ENCODE measurements around the gene RUVBL1. TPM values are rescaled to one million over a fixed set of nuclear protein-coding genes. Genes with fewer than 3 reads are reported as not detected.

Gene RUVBL1
- total RNA-seq, 1 experiment from 2014 or later, result 94.9 TPM

DNA sequence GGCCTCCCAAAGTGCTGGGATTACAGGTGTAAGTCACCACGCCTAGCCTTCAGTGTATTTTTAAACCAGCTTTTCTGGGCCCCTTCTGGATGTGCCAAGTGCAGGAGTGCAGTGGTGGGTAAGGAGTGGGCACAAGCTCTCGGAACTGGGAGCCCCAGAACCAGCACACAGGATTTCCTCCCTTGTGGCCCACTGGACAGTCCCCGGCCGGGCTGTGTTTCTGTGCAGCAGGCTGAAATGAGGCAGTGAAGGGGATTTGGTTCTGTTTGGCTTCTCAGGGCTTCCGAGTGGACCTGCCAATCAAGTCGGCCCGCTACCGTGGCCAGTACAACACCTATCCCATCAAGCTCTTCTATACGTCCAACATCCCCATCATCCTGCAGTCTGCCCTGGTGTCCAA, 56.9 kb downstream of the RUVBL1 start:
- peaks cover 11% of the 10 kb centered on the region; the same call in 1 of the 2 replicates for H4K20me1 ChIP-seq (ENCODE audit: low read length)
- ATAC-seq, result no peak
- no peak overlapping the region for H3K4me3 ChIP-seq (ENCODE audit: low read length)
- H3K9me2 ChIP-seq (replicated peaks; ENCODE audit: low read length), result no peaks in the 10 kb centered on the region
- no peak overlapping the region for H3K4me2 ChIP-seq (ENCODE audit: low read length)
- peaks cover 82% of the 10 kb centered on the region for H3K36me3 ChIP-seq (ENCODE audit: low read depth, low read length)
- no peaks in the 10 kb centered on the region for H3K79me2 ChIP-seq (ENCODE audit: low read length)
- H3K9ac ChIP-seq (ENCODE audit: low read length), result no peak overlapping the region
- no peak for DNase-seq
- no peaks in the 10 kb centered on the region for H3K27me3 ChIP-seq (ENCODE audit: low read length)
- H3K27ac ChIP-seq (ENCODE audit: low read length), result no peak overlapping the region
- intact Hi-C loops (cut with micrococcal nuclease), result no loop called here
- no peaks in the 10 kb centered on the region for H3F3A ChIP-seq (ENCODE audit: low read length, unreplicated experiment)
- H3K9me3 ChIP-seq (ENCODE audit: low read length), result no peaks in the 10 kb centered on the region
- ChIA-PET CTCF (no interaction called here), POLR2A (ENCODE audit: unreplicated experiment) (no interaction called here)
- H2AFZ ChIP-seq (ENCODE audit: low read length), result no peak overlapping the region
- TF ChIP-seq EZH2phosphoT487 (IDR thresholded peaks at IDR 0.05; ENCODE audit: borderline replicate concordance, low read length) (no peak), EZH2 (IDR thresholded peaks at IDR 0.05; ENCODE audit: low read length, unreplicated experiment) (no peak)
- TF ChIP-seq, protein P1, sequence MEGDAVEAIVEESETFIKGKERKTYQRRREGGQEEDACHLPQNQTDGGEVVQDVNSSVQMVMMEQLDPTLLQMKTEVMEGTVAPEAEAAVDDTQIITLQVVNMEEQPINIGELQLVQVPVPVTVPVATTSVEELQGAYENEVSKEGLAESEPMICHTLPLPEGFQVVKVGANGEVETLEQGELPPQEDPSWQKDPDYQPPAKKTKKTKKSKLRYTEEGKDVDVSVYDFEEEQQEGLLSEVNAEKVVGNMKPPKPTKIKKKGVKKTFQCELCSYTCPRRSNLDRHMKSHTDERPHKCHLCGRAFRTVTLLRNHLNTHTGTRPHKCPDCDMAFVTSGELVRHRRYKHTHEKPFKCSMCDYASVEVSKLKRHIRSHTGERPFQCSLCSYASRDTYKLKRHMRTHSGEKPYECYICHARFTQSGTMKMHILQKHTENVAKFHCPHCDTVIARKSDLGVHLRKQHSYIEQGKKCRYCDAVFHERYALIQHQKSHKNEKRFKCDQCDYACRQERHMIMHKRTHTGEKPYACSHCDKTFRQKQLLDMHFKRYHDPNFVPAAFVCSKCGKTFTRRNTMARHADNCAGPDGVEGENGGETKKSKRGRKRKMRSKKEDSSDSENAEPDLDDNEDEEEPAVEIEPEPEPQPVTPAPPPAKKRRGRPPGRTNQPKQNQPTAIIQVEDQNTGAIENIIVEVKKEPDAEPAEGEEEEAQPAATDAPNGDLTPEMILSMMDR (conservative IDR thresholded peaks at IDR 0.05; ENCODE audit: low read depth, low read length), result no peak
- no peaks in the 10 kb centered on the region for H3K4me1 ChIP-seq (ENCODE audit: insufficient read depth, low read length)
- no TSS peak for BruUV-seq (replicated peaks)

- 0 out of 2 replicates have a peak, but pooled peaks cover 6% of the 10 kb centered on the region for H4K20me1 ChIP-seq (ENCODE audit: low read length)
- intact Hi-C loops (cut with micrococcal nuclease), result no loop called here
- BruUV-seq (replicated peaks), result no TSS peak
Measured at GRCh38 chr3:128066114-128066513, 57.5 kb downstream of the RUVBL1 start.

DNA sequence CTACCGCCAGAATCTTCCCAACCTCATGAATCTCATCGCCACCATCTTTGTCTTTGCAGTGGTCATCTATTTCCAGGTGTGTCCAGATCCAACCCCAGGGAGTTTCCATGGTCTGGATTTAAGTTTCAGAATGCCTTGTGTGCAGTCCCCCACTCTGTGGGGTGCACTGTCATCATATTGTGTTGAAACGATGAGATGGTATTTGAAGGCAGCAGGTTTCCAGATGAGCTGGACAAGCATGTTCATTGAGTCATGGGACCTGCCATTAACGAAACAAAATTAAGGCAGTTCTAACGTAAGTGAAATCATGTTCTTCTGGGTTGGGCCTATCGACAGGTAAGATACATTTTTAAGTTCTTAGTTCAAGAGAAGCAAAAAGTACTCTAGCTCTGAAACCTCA, 58.6 kb downstream of the RUVBL1 start:
- H3K27ac ChIP-seq (ENCODE audit: low read length), result no peak overlapping the region
- H3K79me2 ChIP-seq (ENCODE audit: low read length), result no peaks in the 10 kb centered on the region
- H3K27me3 ChIP-seq (ENCODE audit: low read length), result no peaks in the 10 kb centered on the region
- no peaks in the 10 kb centered on the region for H3F3A ChIP-seq (ENCODE audit: low read length, unreplicated experiment)
- no peak overlapping the region for H3K4me2 ChIP-seq (ENCODE audit: low read length)
- H2AFZ ChIP-seq (ENCODE audit: low read length), result no peak overlapping the region
- ChIA-PET POLR2A (ENCODE audit: unreplicated experiment) (no interaction called here), CTCF (no interaction called here)
- H3K9ac ChIP-seq (ENCODE audit: low read length), result no peak overlapping the region
- BruUV-seq (replicated peaks), result no TSS peak
- H3K9me2 ChIP-seq (replicated peaks; ENCODE audit: low read length), result no peaks in the 10 kb centered on the region
- no peak overlapping the region for H3K4me3 ChIP-seq (ENCODE audit: low read length)
- no peak for TF ChIP-seq EZH2phosphoT487 (IDR thresholded peaks at IDR 0.05; ENCODE audit: borderline replicate concordance, low read length)
- TF ChIP-seq, protein P1 (conservative IDR thresholded peaks at IDR 0.05; ENCODE audit: low read depth, low read length), result no peak
- no peak for TF ChIP-seq EZH2 (IDR thresholded peaks at IDR 0.05; ENCODE audit: low read length, unreplicated experiment)
- H3K36me3 ChIP-seq (ENCODE audit: low read depth, low read length), result peaks cover 89% of the 10 kb centered on the region
- 0 out of 2 replicates have a peak, but pooled peaks cover 6% of the 10 kb centered on the region for H4K20me1 ChIP-seq (ENCODE audit: low read length)
- DNase-seq, result no peak
- ATAC-seq, result no peak
- H3K9me3 ChIP-seq (ENCODE audit: low read length), result no peaks in the 10 kb centered on the region
- no peaks in the 10 kb centered on the region for H3K4me1 ChIP-seq (ENCODE audit: insufficient read depth, low read length)
- intact Hi-C loops (cut with micrococcal nuclease), result no loop called here

More at GRCh38 chr3:128066114-128066513, 57.5 kb downstream of the RUVBL1 start:
- Histone ChIP-seq H3K27ac (ENCODE audit: low read length) (no peak overlapping the region), H3K36me3 (ENCODE audit: low read depth, low read length) (peaks cover 87% of the 10 kb centered on the region), H3K27me3 (ENCODE audit: low read length) (no peaks in the 10 kb centered on the region), H3K4me2 (ENCODE audit: low read length) (no peak overlapping the region), H3K9ac (ENCODE audit: low read length) (no peak overlapping the region), H3K4me1 (ENCODE audit: insufficient read depth, low read length) (no peaks in the 10 kb centered on the region), H3F3A (ENCODE audit: low read length, unreplicated experiment) (no peaks in the 10 kb centered on the region), H3K9me3 (ENCODE audit: low read length) (no peaks in the 10 kb centered on the region), H2AFZ (ENCODE audit: low read length) (no peak overlapping the region), H3K79me2 (ENCODE audit: low read length) (no peaks in the 10 kb centered on the region), H3K9me2 (replicated peaks; ENCODE audit: low read length) (no peaks in the 10 kb centered on the region), H3K4me3 (ENCODE audit: low read length) (no peak overlapping the region)
- ATAC-seq, result no peak
- DNase-seq, result no peak
- CTCF ChIA-PET, result no interaction called here
- TF ChIP-seq EZH2 (IDR thresholded peaks at IDR 0.05; ENCODE audit: low read length, unreplicated experiment) (no peak), EZH2phosphoT487 (IDR thresholded peaks at IDR 0.05; ENCODE audit: borderline replicate concordance, low read length) (no peak)
- TF ChIP-seq, protein P1 (conservative IDR thresholded peaks at IDR 0.05; ENCODE audit: low read depth, low read length), result no peak
- POLR2A ChIA-PET (ENCODE audit: unreplicated experiment), result no interaction called here

All from PC-3 (cell line).